Ectodermal cell (in vitro differentiated cells): ENCODE measurements around the gene RNU6-9. TPM values are rescaled to one million over a fixed set of nuclear protein-coding genes. Genes with fewer than 3 reads are reported as not detected.
A peak's percentile ranks its signal among the peaks of the same experiment; 100 is the strongest.
"Not testable (repeated sequence)": the region's sequence is repeated elsewhere in the genome, so short reads cannot be mapped to it uniquely, and the experiment has no call there.

ENCODE experiments used
- H3K27ac ChIP-seq: 2 replicates; pipeline ENCODE4 v1.7.0; 2013; ENCODE audit warnings: mild to moderate bottlenecking, low read depth, low read length; ENCODE audit not compliant: insufficient read depth, poor library complexity, severe bottlenecking
- H3K27me3 ChIP-seq: 2 replicates; pipeline ENCODE4 v1.7.0; 2013; ENCODE audit warnings: mild to moderate bottlenecking, low read length; ENCODE audit not compliant: insufficient read depth, control insufficient read depth, poor library complexity, severe bottlenecking
- H3K36me3 ChIP-seq: one replicate; pipeline ENCODE4 v1.7.0; 2013; ENCODE audit warnings: low read length; ENCODE audit not compliant: control insufficient read depth, insufficient read depth
- H3K4me1 ChIP-seq: one replicate; pipeline ENCODE4 v1.7.0; 2013; ENCODE audit warnings: low read length; ENCODE audit not compliant: control insufficient read depth, insufficient read depth
- H3K4me3 ChIP-seq: 2 replicates; pipeline ENCODE4 v1.7.0; 2013; ENCODE audit warnings: low read depth, low read length, control low read depth; ENCODE audit not compliant: insufficient read depth
- H3K9me3 ChIP-seq: 2 replicates; pipeline ENCODE4 v1.7.0; 2013; ENCODE audit warnings: mild to moderate bottlenecking, low read length, moderate library complexity; ENCODE audit not compliant: control insufficient read depth
- WGBS, 2 experiments: methylation state at CpG; one replicate each; pipeline ENCODE4 v1.1.7; 2013; ENCODE audit warnings: missing lambda C conversion rate in 2 of 2; 5-methylcytosine and 5-hydroxymethylcytosine counted together
- polyA plus RNA-seq, 4 experiments: library from polyadenylated mRNA; stranded (reverse); fragments of 50-300 nt; gene quantifications; one replicate each; pipeline ENCODE4 v1.2.3, GENCODE V29; 2013

Gene RNU6-9
- 5,588 TPM for polyA plus RNA-seq (2013, experiment 1 of 4)
- polyA plus RNA-seq (2013, experiment 2 of 4) = 5,705 TPM
- under 0.01 TPM for polyA plus RNA-seq (2013, experiment 3 of 4)
- under 0.01 TPM for polyA plus RNA-seq (2013, experiment 4 of 4)

GRCh38 chr19:892894-893689, at the start of gene RNU6-9, which contains the start of gene MED16:
TSS of gene RNU6-9 (plus strand) at chr19:893484.
TSS of gene MED16 (minus strand) at chr19:893187. CDS start at chr19:891131, 2,056 bp downstream.
- H3K4me1 ChIP-seq = no peaks in the 10 kb centered on the region

GRCh38 chr19:843836-844545, 49.3 kb upstream of the RNU6-9 start:
- H3K9me3 ChIP-seq = no peaks in the 10 kb centered on the region
- peak overlapping the region; percentile 13 for H3K4me3 ChIP-seq
- H3K36me3 ChIP-seq = no peaks in the 10 kb centered on the region
- H3K4me1 ChIP-seq = no peaks in the 10 kb centered on the region
- H3K27ac ChIP-seq = no peak overlapping the region
- WGBS, 2 experiments = 12% methylated on average over 51 to 60 of the region's 70 CpGs
- H3K27me3 ChIP-seq = peaks cover 33% of the 10 kb centered on the region

More at GRCh38 chr19:892894-893689, at the start of gene RNU6-9, which contains the start of gene MED16:
- WGBS, 2 experiments = 2% methylated on average over 64 to 69 of the region's 69 CpGs
- Histone ChIP-seq H3K27ac (peak within 1 kb of the TSS; percentile 94), H3K36me3 (peaks cover 13% of the 10 kb centered on the region), H3K9me3 (no peaks in the 10 kb centered on the region), H3K4me3 (peak within 1 kb of the TSS; percentile 89), H3K27me3 (no peaks in the 10 kb centered on the region)

- Histone ChIP-seq H3K9me3 (no peaks in the 10 kb centered on the region), H3K36me3 (no peaks in the 10 kb centered on the region), H3K27ac (no peak overlapping the region), H3K4me1 (no peaks in the 10 kb centered on the region), H3K4me3 (no peak overlapping the region), H3K27me3 (peaks cover 33% of the 10 kb centered on the region)
- 61 to 62% methylated on average over 11 of the region's 11 CpGs for WGBS, 2 experiments
Observed at GRCh38 chr19:844546-844971, 48.7 kb upstream of the RNU6-9 start.

DNA sequence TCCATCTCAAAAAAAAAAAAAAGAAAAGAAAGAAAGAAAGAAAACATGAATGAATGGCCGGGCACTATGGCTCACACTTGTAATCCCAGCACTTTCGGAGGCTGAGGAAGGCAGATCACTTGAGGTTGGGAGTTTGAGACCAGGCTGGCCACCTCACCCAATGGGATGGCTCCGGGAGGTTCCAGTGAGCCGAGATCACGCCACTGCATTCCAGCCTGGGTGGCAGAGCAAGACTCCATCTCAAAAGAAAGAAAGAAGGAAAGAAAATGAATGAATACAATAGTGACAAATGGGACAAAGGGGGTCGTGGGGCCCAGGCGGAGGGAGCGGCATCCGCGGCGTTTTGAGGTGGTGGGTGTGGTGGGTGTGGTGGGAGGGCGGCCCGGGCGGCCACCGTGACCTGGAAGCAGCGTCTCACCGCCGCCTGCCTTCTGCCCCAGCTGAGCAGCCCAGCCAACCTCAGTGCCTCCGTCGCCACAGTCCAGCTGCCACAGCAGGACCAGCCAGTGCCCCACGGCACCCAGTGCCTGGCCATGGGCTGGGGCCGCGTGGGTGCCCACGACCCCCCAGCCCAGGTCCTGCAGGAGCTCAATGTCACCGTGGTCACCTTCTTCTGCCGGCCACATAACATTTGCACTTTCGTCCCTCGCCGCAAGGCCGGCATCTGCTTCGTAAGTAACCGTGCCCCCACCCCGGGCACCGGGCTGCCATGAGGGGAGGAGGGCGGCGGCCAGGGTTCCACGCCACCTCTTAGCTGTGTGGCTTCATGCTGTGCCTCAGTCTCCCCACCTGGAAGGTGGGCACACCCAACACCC, 47.4 kb upstream of the RNU6-9 start:
- H3K27me3 ChIP-seq = peaks cover 33% of the 10 kb centered on the region
- WGBS, 2 experiments = 77 to 80% methylated on average over 37 of the region's 37 CpGs

DNA sequence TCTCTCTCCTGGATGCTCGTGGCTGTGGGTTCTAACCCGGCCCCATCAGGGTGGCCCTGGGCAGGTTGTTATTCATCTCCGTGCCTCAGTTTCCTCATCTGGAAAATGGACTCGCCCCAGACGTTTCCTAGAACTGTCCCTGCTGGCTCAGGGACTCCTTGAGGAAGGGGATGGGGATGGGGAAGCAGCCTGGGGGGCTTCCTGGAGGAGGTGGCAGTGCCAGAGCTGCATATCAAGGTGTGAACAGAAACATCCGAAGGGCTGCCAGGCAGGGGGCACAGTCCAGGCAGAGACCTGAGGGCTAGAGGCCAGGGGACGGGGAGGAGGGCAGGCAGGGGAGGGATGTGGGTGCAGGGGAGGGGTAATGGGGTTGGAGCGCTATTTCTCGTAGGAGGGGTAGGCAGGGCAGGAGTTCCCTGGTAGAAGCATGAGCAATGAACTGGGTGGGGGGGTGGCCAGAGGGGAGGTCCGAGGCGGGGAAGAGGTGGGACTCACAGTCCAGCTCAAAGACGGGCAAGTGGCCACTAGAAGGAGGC, 44.8 kb upstream of the RNU6-9 start:
- H3K36me3 ChIP-seq = no peaks in the 10 kb centered on the region
- no peaks in the 10 kb centered on the region for H3K4me1 ChIP-seq
- no peak overlapping the region for H3K4me3 ChIP-seq
- peaks cover 17% of the 10 kb centered on the region for H3K27me3 ChIP-seq
- 69 to 75% methylated on average over 12 of the region's 12 CpGs for WGBS, 2 experiments
- no peaks in the 10 kb centered on the region for H3K9me3 ChIP-seq
- no peak overlapping the region for H3K27ac ChIP-seq

More for the DNA sequence above, 47.4 kb upstream of the RNU6-9 start:
- Histone ChIP-seq H3K4me3 (no peak overlapping the region), H3K27ac (no peak overlapping the region), H3K4me1 (no peaks in the 10 kb centered on the region), H3K9me3 (no peaks in the 10 kb centered on the region), H3K36me3 (no peaks in the 10 kb centered on the region)

- H3K27me3 ChIP-seq, H3K4me3 ChIP-seq, H3K27ac ChIP-seq, H3K9me3 ChIP-seq, H3K36me3 ChIP-seq, H3K4me1 ChIP-seq: not testable (repeated sequence)
- 84 to 91% methylated on average over 8 of the region's 8 CpGs for whole genome bisulfite sequencing, 2 experiments
Observed at GRCh38 chr19:849195-849594, 44.1 kb upstream of the RNU6-9 start.

GRCh38 chr19:850221-850978, 42.9 kb upstream of the RNU6-9 start:
- 45 to 47% methylated on average over 28 of the region's 28 CpGs for WGBS, 2 experiments
- H3K27me3 ChIP-seq = peaks cover 4% of the 10 kb centered on the region
- H3K36me3 ChIP-seq = no peaks in the 10 kb centered on the region
- no peak overlapping the region for H3K4me3 ChIP-seq
- no peaks in the 10 kb centered on the region for H3K4me1 ChIP-seq
- no peaks in the 10 kb centered on the region for H3K9me3 ChIP-seq
- peak overlapping the region; percentile 26 for H3K27ac ChIP-seq

DNA sequence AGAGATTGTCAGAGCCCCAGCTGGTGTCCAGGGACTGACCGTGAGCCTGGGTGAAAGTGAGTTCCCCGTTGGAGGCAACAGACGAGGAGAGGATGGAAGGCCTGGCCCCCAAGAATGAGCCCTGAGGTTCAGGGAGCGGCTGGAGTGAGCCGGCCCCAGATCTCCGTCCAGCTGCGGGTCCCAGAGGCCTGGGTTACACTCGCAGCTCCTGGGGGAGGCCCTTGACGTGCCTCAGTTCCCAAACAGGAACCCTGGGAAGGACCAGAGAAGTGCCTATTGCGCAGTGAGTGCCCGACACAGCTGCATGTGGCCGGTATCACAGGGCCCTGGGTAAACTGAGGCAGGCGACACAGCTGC, 42.3 kb upstream of the RNU6-9 start:
- no peaks in the 10 kb centered on the region for H3K4me1 ChIP-seq
- no peak overlapping the region for H3K4me3 ChIP-seq
- H3K27me3 ChIP-seq = peaks cover 4% of the 10 kb centered on the region
- H3K27ac ChIP-seq = peak overlapping the region; percentile 26
- no peaks in the 10 kb centered on the region for H3K9me3 ChIP-seq
- WGBS, 2 experiments = 80 to 81% methylated on average over 13 of the region's 13 CpGs
- H3K36me3 ChIP-seq = no peaks in the 10 kb centered on the region
